GM19193 (cell line): ENCODE data around the gene NEDD4.

Experiments used
- POLR2A ChIP-seq: IDR thresholded peaks from 4 replicates; pipeline ENCODE4 v1.6.1; 2011; ENCODE audit not compliant: insufficient read depth, insufficient read length; ENCODE audit errors: extremely low read depth

Gene NEDD4

GRCh38 chr15:55915876-55916567, 77.4 kb downstream of the NEDD4 start:
- no peak for TF ChIP-seq POLR2A

- no peak for TF ChIP-seq POLR2A
These were observed 78.2 kb downstream of the NEDD4 start for GRCh38 chr15:55915221-55915620.

- TF ChIP-seq POLR2A: no peak
These were observed 79.0 kb downstream of the NEDD4 start for GRCh38 chr15:55914446-55914845.

- TF ChIP-seq POLR2A: no peak
These were observed 80.4 kb downstream of the NEDD4 start for GRCh38 chr15:55912982-55913381.

GRCh38 chr15:55909036-55909811, 84.2 kb downstream of the NEDD4 start:
- TF ChIP-seq POLR2A: no peak

- TF ChIP-seq POLR2A: no peak
These were observed 85.6 kb downstream of the NEDD4 start for GRCh38 chr15:55907797-55908196.

- TF ChIP-seq POLR2A: no peak
These were observed 90.4 kb downstream of the NEDD4 start for GRCh38 chr15:55902981-55903380.

- no peak for TF ChIP-seq POLR2A
These were observed 93.4 kb downstream of the NEDD4 start for GRCh38 chr15:55900019-55900418.

GRCh38 chr15:55899537-55899936, 93.9 kb downstream of the NEDD4 start:
- TF ChIP-seq POLR2A: no peak

- no peak for TF ChIP-seq POLR2A
These were observed 95.7 kb downstream of the NEDD4 start for GRCh38 chr15:55897560-55898336.

GRCh38 chr15:55894399-55894965, 98.9 kb downstream of the NEDD4 start:
- TF ChIP-seq POLR2A: no peak

- no peak for TF ChIP-seq POLR2A
These were observed 99.6 kb downstream of the NEDD4 start for GRCh38 chr15:55893852-55894251.

- TF ChIP-seq POLR2A: no peak
These were observed 102.2 kb downstream of the NEDD4 start for GRCh38 chr15:55891196-55891595.

GRCh38 chr15:55884223-55884622, 109.2 kb downstream of the NEDD4 start:
- TF ChIP-seq POLR2A: no peak

GRCh38 chr15:55879181-55879580, 114.2 kb downstream of the NEDD4 start:
- TF ChIP-seq POLR2A: no peak
